H54 (cell line): Measurements from ENCODE around the gene OTOP2.

ENCODE experiments used
- DNase-seq: peaks from one replicate; pipeline ENCODE4 v3.0.0; 2011; ENCODE audit warnings: low spot score, mixed read lengths; ENCODE audit not compliant: insufficient read length
- FAIRE-seq: peaks from 3 replicates; lab custom pipeline; 2011; peaks lifted over from hg19 to GRCh38; lab: Jason Lieb, UNC
- POLR2A ChIP-seq: IDR thresholded peaks from 2 replicates; pipeline ENCODE4 v1.6.1; 2011; ENCODE audit warnings: low read depth, mild to moderate bottlenecking, low read length

OTOP2 gene

DNA sequence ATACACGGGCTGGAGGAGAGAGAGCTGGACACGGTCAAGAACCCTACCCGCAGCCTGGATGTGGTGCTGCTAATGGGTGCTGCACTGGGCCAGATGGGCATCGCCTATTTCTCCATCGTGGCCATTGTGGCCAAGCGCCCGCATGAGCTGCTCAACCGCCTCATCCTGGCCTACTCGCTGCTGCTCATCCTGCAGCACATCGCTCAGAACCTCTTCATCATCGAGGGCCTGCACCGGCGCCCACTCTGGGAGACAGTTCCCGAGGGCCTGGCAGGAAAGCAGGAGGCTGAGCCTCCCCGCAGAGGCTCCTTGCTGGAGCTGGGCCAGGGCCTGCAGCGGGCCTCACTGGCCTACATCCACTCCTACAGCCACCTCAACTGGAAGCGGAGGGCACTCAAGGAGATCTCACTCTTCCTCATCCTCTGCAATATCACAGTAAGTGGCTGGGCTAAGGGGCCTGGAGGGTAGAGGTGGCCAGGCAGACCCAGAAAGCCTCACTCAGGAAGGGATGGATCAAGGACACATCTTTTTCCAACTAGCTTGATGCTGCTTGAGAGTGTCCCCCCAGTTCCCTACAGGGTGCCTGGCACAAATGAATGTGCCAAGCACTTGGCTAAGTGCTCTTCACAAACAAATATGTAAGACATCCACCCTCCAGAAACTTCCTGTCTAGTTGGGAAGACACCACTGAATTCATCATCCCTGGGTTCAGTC lies 23.1 kb downstream of the OTOP2 start:
- no peak for TF ChIP-seq POLR2A
- DNase-seq = no peak
- FAIRE-seq = no peak

DNA sequence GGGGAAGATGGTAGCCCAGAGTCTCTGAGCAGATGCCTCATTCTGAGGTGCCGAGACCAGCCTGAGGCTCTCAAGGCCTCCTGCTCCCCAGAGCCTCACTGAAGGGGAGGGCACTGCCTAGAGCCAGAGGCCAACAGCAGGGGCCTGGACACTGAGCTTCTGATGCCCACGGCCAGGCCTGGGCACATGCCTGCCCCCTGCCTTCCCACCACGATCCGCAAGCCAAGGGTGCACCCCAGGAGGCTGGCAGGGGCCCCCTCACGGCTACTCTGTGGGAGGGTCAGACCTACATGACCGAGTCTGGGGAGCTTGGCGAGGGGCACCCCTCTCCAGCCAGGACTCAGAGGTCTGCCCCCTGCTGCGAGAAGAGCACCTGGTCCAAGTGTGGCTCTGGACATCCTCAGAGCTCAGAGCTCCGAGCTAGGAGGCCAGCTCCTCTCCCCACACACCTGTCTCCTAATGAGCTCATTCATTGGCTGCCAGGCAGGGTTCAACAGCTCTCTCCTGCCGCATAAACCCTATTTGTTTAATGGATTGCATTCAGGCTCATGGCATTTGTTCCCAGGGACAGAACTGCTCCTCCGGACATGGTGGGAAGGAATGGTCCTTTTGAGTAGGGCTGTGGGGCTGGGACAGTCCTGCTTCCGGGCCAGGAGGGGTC lies 25.5 kb downstream of the OTOP2 start:
- FAIRE-seq (no peak), DNase-seq (no peak)
- TF ChIP-seq POLR2A = no peak

DNA sequence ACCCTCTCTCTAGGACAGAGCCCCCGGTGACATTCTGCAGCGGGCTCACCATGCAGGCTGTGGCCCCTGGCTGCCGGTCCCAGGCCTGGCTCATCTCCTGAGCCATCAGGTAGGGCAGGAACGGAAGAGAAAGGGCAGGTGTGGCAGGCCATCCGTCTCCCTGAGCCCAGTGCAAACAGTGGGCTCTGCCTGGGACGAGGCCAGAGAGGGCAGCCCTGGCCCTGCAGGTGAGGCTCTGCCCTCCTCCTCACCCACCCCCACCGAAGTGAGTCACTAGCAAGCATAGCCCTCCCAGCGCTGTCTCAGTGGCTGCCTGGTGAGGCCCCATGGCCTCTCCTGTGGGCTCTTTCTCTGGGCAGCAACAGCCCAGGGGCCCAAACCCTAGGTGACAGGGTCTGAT lies 26.1 kb downstream of the OTOP2 start:
- no peak for TF ChIP-seq POLR2A
- FAIRE-seq = no peak
- no peak for DNase-seq

DNA sequence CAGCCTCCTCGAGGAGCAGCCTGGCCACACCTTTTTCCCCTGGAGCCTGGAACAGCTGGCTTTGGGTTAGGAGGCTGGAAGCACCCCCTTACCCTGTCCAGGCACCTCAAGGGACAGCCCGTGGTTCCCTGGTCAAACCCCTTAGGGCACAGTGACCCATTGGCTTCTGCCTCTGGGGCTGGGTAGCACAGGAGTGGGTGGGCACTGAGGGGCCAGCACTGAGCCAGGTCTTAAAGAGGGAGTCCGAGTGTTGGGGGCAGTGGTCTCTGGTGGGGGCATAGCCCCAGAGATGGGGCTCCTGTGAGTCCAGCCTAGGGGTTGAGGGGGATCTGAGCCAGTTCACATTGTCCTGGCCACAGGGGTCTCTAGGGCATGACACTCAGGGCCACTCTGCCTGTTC lies 27.0 kb downstream of the OTOP2 start:
- DNase-seq (no peak), FAIRE-seq (no peak)
- TF ChIP-seq POLR2A = no peak

DNA sequence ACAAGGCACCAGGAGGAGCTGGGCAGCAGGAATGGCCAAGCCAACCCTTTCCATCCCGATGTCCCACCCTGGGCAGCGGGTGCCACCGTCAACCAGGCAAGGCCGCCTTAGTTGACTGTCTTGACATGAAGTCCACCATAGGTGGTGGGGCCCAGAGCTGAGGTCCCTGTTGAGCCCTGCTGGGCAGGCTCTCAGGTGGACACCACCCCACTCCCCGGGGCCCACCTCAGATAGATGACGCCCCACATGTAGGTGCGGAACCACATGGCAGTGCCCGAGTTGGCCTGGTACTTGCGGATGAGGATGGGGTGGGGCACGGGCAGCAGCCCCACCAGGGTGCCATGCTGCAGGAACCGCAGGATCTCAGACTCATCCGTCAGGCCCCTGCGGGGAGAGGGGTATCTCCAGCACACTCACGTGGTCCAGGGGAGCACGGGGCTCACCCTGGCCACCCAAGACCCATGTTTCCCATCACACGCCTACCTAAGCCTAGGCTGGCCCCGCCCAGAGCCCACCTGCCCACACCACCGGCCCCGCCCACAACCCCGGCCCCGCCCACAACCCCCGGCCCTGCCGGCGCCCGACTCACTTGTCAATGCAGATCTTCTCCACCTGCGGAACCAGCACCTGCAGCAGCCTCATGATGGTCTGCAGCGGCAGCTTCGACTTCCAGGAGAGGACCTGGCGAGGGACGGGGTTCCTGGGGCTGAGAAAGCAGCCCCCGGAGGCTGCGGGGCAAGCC lies 27.8 kb downstream of the OTOP2 start:
- FAIRE-seq = no peak
- TF ChIP-seq POLR2A = no peak
- no peak for DNase-seq

DNA sequence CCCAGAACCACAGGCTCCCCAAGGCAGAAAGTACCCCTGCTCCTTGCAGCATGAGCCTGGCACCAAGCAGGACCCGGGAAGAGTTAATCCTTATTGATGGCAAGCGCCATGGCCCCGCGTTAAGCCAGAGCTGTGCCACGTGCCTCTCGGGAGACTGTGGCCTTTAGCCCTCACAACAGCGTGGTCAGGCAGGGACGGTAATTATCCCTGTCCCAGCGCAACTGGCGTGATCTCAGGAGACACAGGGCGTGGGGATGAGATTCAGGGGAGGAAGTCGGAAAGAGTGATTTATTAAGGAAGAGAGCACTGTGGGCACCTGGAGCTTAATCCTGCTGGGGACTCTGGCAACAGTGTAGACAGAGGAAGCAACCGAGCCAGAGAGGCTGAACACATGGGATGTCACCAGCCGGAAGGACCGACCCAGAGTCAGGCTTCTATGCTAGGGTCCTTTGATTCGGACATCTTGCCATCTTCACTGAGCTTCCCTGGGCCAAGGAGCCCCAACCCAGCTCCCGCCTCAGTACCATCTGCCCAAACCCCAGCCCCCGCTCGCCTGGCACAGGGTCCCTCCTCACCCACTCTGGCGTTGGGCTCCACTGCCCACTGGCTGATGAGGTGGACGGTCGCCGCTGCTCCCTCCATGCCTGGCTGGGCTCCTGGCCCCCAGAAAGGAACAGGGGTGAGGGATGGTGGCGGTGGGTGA lies 28.5 kb downstream of the OTOP2 start:
- FAIRE-seq = no peak
- TF ChIP-seq POLR2A = no peak

DNA sequence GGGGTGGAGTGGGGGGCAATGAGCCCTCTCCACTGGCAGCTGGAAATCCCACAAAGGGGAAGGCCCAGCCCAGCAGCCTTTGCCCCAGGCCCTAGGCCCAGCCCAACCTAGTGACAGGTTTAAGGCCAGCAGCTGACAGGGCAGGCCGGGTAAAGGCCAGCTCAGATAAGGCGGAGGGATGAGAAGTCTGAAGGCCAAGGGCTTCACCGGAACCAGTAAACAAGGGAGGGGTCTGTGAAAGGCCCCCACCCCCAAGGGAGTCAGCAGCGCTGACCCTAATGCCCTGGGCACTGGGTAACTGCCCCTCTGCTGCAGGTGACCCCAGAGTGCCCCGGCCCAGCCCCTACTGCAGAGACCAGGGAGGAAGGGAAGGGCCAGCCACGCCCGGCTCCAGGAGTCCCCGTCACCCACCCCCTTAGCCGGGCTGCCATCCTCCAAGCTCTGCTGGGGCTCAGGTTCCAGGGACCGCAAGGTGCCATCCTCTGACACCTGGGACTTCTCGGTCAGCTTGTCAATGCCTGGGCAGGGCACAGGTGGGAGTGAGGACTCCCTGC lies 29.1 kb downstream of the OTOP2 start:
- TF ChIP-seq POLR2A = no peak
- no peak for DNase-seq
- FAIRE-seq = no peak

More for the DNA sequence above, 28.5 kb downstream of the OTOP2 start:
- no peak for DNase-seq

DNA sequence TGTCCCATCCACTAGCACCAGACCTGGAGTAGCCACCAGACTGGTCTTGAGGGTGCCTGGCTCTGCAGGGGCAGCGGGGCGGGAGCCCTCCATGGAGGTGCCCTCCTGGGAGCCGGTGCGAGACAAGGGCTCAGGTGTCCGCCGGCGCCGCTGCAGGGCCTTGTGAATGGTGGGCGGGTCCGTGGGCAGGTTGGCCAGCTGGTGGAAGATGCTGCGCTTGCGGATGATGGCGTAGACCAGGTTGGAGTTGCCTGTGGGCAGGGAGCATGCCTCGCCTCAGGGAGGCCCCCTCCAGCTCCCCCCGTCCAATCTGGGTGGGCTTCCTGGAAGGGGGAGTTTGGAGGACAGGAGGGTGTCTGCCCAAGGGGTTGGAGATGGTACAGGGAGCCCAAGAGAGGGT lies 30.0 kb downstream of the OTOP2 start:
- DNase-seq = no peak
- TF ChIP-seq POLR2A = no peak
- FAIRE-seq = no peak

DNA sequence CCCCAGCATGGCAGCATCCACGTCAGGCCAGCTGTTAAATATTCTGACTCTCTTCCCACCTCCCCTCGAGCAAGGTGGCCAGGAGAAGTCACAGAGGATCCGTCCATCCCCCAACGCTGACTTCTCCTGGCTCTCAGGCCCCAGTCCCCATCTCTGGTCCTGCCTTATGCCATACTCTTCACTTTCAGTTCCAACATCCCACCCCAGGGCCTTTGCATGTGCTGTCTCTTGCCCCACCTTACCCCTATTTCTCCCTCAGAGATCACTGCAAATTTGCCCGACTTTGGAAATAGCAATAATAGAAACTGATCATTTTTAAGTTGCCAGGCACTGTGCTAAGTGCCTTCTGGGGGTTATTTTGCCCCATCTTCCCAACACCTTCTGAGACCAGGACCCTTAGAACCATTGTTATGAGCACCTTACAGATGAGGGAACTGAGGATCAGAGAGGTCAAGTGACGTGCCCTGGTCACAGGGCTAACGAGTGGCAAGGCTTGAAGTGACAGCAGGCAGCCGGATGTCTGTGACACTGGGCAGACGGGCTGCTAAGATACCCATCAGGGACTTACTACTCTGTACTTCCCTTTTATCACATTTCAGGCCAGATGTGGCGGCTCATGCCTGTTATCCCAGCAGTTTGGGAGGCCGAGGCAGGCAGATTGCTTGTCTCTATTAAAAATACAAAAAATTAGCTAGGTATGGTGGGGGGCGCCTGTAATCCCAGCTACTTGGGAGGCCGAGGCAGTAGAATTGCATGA lies 30.8 kb downstream of the OTOP2 start:
- DNase-seq = no peak
- no peak for FAIRE-seq
- TF ChIP-seq POLR2A = no peak

DNA sequence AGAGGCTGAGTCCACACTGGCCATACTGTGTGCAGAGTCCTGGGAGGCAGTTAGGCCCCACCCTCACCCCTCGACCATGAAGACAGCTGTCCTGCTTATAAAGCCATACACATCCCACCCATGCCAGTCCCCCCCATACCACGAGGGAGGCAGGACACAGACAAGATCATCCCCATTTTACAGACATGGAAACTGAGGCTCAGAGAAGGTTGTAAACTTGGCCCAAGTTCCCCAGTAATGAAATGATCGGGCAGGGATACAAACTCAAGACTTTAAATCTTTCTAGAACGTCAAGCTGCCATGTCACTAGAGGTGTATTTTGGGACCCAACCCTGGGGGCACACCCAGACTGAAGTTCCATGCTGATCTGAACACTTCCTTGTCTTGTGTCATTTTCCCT lies 32.0 kb downstream of the OTOP2 start:
- TF ChIP-seq POLR2A = no peak
- no peak for FAIRE-seq
- DNase-seq = no peak

DNA sequence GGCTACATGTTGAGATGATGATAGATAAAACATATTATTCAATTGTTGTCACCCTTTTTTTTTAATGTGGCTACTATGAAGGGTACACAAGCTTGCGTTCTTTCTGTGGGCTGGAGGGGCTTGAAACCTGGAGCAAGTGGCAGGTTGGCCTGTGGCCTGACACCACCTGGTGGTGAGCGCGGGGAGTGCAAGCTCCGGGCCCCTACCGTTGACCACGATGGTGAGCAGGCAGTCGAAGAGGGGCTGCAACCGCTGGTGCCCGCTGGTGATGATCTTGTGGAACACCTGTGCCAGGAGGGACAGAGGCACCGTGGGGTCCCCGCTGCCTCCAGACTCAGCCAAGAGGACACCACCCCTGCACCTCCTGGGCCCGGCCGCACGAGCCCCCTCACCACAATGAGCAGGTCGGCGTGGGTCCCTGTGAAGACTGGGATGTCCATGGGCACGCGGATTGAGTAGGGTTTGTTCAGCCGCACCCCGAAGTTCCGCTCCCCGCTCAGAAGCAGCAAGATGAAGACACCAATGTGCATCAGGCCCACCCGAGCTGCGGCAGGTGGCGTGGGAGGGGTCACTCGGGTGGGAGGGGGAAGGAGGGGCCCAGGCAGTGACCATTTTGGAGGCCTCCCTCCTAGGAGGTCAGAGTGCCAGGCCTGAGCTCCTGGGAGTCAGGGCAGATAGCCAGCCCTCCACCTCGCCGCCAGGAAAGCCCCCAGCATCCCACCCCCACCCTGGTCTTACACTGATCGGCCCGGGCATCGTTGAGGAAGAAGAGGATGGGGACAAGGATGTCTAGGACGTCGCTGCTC lies 34.1 kb downstream of the OTOP2 start:
- DNase-seq (peak; percentile 92), FAIRE-seq (no peak)
- no peak for TF ChIP-seq POLR2A

DNA sequence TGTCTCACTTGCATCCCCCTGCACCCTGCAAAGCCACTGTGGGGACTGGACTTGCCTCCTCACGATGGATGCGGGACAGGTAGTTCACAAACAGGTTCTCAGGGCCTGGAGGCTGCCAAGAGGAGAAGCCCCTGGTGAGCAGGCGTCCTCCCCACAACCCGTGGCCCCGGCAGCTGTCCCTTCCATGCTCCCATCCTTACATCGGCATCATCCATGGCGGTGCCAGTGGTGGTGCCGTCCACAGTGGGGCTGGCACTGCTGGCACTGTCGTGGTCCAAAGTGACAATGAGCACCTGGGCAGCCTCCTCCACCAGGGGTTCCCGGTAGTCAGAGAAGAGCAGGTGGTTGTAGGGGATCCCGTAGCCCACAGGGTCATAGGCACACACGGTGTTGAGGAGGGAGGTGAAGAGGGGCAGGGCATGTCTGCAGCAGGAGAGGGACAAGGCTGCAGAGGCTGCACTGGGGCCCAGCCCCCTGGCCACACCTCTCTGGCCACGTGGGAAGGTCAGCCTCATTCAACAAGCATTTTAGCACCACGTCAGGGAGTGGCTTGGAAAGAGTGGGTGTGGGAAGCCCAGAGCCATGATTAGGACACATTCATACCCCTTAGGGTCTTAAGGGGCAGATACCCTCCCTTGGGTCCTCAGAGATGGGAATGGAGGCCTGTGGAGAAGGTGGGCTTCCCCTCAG lies 35.9 kb downstream of the OTOP2 start:
- no peak for TF ChIP-seq POLR2A
- DNase-seq (peak; percentile 89), FAIRE-seq (no peak)
